ENCODE data around the gene C17orf114.

C17orf114 gene

GRCh38 chr17:4772235-4772613 is 29.9 kb downstream of the C17orf114 start:
- H3K9me3 ChIP-seq = no peaks in the 10 kb centered on the region
- H3K4me2 ChIP-seq = peak overlapping the region; percentile 62
- ATAC-seq (peak; percentile 21 to 42; a peak in 2 of 6 replicates), FAIRE-seq (no peak), DNase-seq (ENCODE audit: low read depth in 1 of 2, low spot score in 1 of 2) (no peak)
- no peak overlapping the region for H3K4me3 ChIP-seq
- TF ChIP-seq NR3C1 (IDR thresholded peaks at IDR 0.05) = no peak
- no peak for TF ChIP-seq USF2 (IDR thresholded peaks at IDR 0.05)
- TF ChIP-seq, protein P1, sequence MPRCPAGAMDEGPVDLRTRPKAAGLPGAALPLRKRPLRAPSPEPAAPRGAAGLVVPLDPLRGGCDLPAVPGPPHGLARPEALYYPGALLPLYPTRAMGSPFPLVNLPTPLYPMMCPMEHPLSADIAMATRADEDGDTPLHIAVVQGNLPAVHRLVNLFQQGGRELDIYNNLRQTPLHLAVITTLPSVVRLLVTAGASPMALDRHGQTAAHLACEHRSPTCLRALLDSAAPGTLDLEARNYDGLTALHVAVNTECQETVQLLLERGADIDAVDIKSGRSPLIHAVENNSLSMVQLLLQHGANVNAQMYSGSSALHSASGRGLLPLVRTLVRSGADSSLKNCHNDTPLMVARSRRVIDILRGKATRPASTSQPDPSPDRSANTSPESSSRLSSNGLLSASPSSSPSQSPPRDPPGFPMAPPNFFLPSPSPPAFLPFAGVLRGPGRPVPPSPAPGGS (IDR thresholded peaks at IDR 0.05) = no peak
- no peak for TF ChIP-seq ZFP36 (IDR thresholded peaks at IDR 0.05; ENCODE audit: borderline replicate concordance, partially characterized antibody)
- no peak for TF ChIP-seq TFCP2L1 (CRISPR knock-in tag; IDR thresholded peaks at IDR 0.05)
- no peak for TF ChIP-seq BHLHE40 (IDR thresholded peaks at IDR 0.05; ENCODE audit: low read depth, low read length)
- no peak for TF ChIP-seq ATOH8 (CRISPR knock-in tag; IDR thresholded peaks at IDR 0.05; ENCODE audit: low read depth)
- no peak for TF ChIP-seq RFX5 (IDR thresholded peaks at IDR 0.05)
- no peak for TF ChIP-seq CBX2 (IDR thresholded peaks at IDR 0.05; ENCODE audit: borderline replicate concordance, low read depth)
- TF ChIP-seq, protein P2, sequence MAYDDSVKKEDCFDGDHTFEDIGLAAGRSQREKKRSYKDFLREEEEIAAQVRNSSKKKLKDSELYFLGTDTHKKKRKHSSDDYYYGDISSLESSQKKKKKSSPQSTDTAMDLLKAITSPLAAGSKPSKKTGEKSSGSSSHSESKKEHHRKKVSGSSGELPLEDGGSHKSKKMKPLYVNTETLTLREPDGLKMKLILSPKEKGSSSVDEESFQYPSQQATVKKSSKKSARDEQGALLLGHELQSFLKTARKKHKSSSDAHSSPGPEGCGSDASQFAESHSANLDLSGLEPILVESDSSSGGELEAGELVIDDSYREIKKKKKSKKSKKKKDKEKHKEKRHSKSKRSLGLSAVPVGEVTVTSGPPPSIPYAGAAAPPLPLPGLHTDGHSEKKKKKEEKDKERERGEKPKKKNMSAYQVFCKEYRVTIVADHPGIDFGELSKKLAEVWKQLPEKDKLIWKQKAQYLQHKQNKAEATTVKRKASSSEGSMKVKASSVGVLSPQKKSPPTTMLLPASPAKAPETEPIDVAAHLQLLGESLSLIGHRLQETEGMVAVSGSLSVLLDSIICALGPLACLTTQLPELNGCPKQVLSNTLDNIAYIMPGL (CRISPR knock-in tag; IDR thresholded peaks at IDR 0.05; ENCODE audit: borderline replicate concordance) = no peak
- no peak for TF ChIP-seq POLR2A (IDR thresholded peaks at IDR 0.05; ENCODE audit: low read length)
- TF ChIP-seq FOXS1 (CRISPR knock-in tag; IDR thresholded peaks at IDR 0.05) = no peak
- TF ChIP-seq CBX8 (IDR thresholded peaks at IDR 0.05) = no peak
- no peak for TF ChIP-seq SMC3 (IDR thresholded peaks at IDR 0.05)
- TF ChIP-seq JUNB (IDR thresholded peaks at IDR 0.05) = no peak
- WGBS (ENCODE audit: missing lambda C conversion rate) = 77% methylated on average over 10 of the region's 10 CpGs
- ChIA-PET POLR2A (no interaction called here), CTCF (interaction anchor here (1.1 to 14.7 kb wide), 5 partner anchors 11 to 131 kb away, joined by 3 to 157 read pairs (median 4); partner anchors contain the start of genes ARRB2, CHRNE, GLTPD2 and VMO1)
- peak overlapping the region in 1 of 2 experiments; percentile 53; a peak in 4 of 6 replicates for H3K27ac ChIP-seq
- peaks cover 15% of the 10 kb centered on the region for H3K4me1 ChIP-seq

GRCh38 chr17:4771519-4772234 is 30.5 kb downstream of the C17orf114 start, which contains the start of gene TM4SF5:
Gene TM4SF5 (plus strand): TSS chr17:4771886. CDS start chr17:4771923, 37 bp downstream.
- ATAC-seq (peak; percentile 79 to 84), FAIRE-seq (no peak), DNase-seq (ENCODE audit: low read depth in 1 of 2, low spot score in 1 of 2) (peak in 1 of 2 experiments; percentile 60)
- Histone ChIP-seq H3K4me2 (peak within 1 kb of the TSS; percentile 62), H3K4me1 (peaks cover 15% of the 10 kb centered on the region), H3K27ac (peak within 1 kb of the TSS in 1 of 2 experiments; percentile 53; a peak in 4 of 6 replicates), H3K4me3 (no peak within 1 kb of the TSS), H3K9me3 (no peaks in the 10 kb centered on the region)
- CTCF ChIA-PET = interaction anchor here (1.1 to 14.7 kb wide), 3 partner anchors 17 to 131 kb away, joined by 3 to 157 read pairs (median 3); partner anchors contain the start of genes CHRNE, GLTPD2 and VMO1
- POLR2A ChIA-PET = no interaction called here
- WGBS (ENCODE audit: missing lambda C conversion rate) = 41% methylated on average over 13 of the region's 13 CpGs
- TF ChIP-seq BHLHE40 (IDR thresholded peaks at IDR 0.05; ENCODE audit: low read depth, low read length) = no peak
- no peak for TF ChIP-seq HOXB13 (CRISPR knock-in tag; IDR thresholded peaks at IDR 0.05; ENCODE audit: low read depth)
- TF ChIP-seq RARB (CRISPR knock-in tag; IDR thresholded peaks at IDR 0.05) = no peak
- 0 out of 2 replicates have a peak, but pooled peaks have one; percentile 31 for TF ChIP-seq MAX (IDR thresholded peaks at IDR 0.05)
- no peak for TF ChIP-seq CHD4 (IDR thresholded peaks at IDR 0.05; ENCODE audit: borderline replicate concordance)

Data from A549 (cell line).